Urinary bladder (tissue), 4 donors: Measurements from ENCODE around the gene RGS12. TPM values are rescaled to one million over a fixed set of nuclear protein-coding genes. Genes with fewer than 3 reads are reported as not detected.

Experiments used
- DNase-seq: peaks from one replicate; pipeline ENCODE4 v3.0.0-alpha.2; 2015; ENCODE audit errors: extremely low spot score
- H3K27ac ChIP-seq: one replicate; pipeline ENCODE4 v1.5.1; 2013; ENCODE audit warnings: low read depth, mild to moderate bottlenecking, moderate library complexity
- H3K36me3 ChIP-seq: one replicate; pipeline ENCODE4 v1.6.1; 2013; ENCODE audit warnings: mild to moderate bottlenecking, moderate library complexity; ENCODE audit not compliant: insufficient read depth
- H3K4me1 ChIP-seq: one replicate; pipeline ENCODE4 v1.6.1; 2013; ENCODE audit warnings: mild to moderate bottlenecking, moderate library complexity; ENCODE audit not compliant: insufficient read depth
- H3K4me3 ChIP-seq: one replicate; pipeline ENCODE4 v1.5.1; 2013; ENCODE audit warnings: low read depth, low read length
- WGBS: extraction: QIAGEN DNeasy Blood & Tissue Kit; methylation state at CpG from one replicate; pipeline ENCODE4 v1.1.7; 2013; 5-methylcytosine and 5-hydroxymethylcytosine counted together
- polyA plus RNA-seq: library from polyadenylated mRNA; stranded (reverse); fragments of 200-250 nt; gene quantifications from one replicate; pipeline ENCODE4 v1.2.3, GENCODE V29; 2013
- total RNA-seq: library from RNA; depleted of rRNA; stranded (reverse); fragments of >200 nt; gene quantifications from one replicate; pipeline ENCODE4 v1.2.3, GENCODE V29; 2014
- donor health status: healthy with polysubstance abuse.
- donor health status: healthy.

The RGS12 gene, protein sequence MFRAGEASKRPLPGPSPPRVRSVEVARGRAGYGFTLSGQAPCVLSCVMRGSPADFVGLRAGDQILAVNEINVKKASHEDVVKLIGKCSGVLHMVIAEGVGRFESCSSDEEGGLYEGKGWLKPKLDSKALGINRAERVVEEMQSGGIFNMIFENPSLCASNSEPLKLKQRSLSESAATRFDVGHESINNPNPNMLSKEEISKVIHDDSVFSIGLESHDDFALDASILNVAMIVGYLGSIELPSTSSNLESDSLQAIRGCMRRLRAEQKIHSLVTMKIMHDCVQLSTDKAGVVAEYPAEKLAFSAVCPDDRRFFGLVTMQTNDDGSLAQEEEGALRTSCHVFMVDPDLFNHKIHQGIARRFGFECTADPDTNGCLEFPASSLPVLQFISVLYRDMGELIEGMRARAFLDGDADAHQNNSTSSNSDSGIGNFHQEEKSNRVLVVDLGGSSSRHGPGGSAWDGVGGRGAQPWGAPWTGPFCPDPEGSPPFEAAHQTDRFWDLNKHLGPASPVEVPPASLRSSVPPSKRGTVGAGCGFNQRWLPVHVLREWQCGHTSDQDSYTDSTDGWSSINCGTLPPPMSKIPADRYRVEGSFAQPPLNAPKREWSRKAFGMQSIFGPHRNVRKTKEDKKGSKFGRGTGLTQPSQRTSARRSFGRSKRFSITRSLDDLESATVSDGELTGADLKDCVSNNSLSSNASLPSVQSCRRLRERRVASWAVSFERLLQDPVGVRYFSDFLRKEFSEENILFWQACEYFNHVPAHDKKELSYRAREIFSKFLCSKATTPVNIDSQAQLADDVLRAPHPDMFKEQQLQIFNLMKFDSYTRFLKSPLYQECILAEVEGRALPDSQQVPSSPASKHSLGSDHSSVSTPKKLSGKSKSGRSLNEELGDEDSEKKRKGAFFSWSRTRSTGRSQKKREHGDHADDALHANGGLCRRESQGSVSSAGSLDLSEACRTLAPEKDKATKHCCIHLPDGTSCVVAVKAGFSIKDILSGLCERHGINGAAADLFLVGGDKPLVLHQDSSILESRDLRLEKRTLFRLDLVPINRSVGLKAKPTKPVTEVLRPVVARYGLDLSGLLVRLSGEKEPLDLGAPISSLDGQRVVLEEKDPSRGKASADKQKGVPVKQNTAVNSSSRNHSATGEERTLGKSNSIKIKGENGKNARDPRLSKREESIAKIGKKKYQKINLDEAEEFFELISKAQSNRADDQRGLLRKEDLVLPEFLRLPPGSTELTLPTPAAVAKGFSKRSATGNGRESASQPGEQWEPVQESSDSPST (N-terminal part only)
- total RNA-seq (51.6 TPM), polyA plus RNA-seq (28.4 TPM)

DNA sequence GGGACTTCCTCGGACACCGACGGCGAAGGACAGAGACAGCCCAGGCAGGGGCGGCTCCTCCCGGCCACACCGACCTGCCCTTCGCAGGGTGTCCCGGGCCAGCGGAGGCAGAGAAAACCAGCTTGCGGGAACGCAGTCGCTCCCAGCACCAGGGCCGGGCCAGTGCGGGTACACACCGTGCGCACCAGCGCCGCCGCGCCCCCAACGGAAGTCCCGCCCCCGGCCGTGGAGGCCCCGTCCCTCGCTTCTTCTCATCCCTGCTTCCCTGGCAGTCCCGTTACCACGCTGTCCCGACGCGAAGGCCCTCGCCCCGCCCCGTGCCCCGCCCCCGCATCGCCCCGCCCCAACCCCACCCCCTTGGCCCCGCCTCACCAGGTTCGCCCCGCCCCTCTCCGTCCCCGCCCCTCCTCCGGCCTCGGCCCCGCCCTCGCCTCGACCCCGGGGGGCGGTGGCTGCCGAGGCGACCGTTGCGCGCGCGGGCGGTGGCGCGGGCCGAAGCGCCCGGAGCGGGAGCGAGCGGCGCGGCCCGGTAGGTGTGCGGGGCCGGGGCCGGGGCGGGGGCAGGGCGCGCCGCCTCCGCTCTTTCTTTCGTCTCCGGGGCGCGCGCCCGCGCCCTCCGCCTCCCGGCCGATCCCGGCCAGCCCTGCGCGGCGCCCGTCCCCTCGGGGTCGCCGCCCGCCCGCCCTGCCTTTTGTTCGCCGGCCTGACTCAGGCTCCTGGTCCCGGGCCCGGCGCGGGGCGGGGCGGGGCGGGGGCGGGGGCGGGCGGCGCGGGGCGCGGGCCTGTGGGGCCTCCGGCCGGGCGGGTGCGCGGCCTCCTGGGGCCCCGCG lies at the start of gene RGS12:
RGS12 (plus strand) TSS at position 451 of the 830 bp plus-strand sequence. CDS start 23,150 bp downstream, outside the sequence.
- peak within 1 kb of the TSS; percentile 90 for H3K27ac ChIP-seq
- peaks cover 1% of the 10 kb centered on the region for H3K4me1 ChIP-seq
- WGBS = under 1% methylated on average over 115 of the region's 121 CpGs
- H3K36me3 ChIP-seq = no peaks in the 10 kb centered on the region
- peak within 1 kb of the TSS; percentile 69 for H3K4me3 ChIP-seq
- DNase-seq = peak; percentile 82

DNA sequence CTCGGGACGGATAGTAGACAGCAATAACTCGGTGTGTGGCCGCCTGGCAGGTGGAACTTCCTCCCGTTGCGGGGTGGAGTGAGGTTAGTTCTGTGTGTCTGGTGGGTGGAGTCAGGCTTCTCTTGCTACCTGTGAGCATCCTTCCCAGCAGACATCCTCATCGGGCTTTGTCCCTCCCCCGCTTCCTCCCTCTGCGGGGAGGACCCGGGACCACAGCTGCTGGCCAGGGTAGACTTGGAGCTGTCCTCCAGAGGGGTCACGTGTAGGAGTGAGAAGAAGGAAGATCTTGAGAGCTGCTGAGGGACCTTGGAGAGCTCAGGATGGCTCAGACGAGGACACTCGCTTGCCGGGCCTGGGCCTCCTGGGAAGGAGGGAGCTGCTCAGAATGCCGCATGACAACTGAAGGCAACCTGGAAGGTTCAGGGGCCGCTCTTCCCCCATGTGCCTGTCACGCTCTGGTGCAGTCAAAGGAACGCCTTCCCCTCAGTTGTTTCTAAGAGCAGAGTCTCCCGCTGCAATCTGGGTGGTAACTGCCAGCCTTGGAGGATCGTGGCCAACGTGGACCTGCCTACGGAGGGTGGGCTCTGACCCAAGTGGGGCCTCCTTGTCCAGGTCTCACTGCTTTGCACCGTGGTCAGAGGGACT lies 49.6 kb upstream of the RGS12 start:
- no peak for DNase-seq
- H3K4me3 ChIP-seq = no peak overlapping the region
- H3K36me3 ChIP-seq = no peaks in the 10 kb centered on the region
- no peaks in the 10 kb centered on the region for H3K4me1 ChIP-seq
- 73% methylated on average over 23 of the region's 23 CpGs for WGBS
- H3K27ac ChIP-seq = no peak overlapping the region

DNA sequence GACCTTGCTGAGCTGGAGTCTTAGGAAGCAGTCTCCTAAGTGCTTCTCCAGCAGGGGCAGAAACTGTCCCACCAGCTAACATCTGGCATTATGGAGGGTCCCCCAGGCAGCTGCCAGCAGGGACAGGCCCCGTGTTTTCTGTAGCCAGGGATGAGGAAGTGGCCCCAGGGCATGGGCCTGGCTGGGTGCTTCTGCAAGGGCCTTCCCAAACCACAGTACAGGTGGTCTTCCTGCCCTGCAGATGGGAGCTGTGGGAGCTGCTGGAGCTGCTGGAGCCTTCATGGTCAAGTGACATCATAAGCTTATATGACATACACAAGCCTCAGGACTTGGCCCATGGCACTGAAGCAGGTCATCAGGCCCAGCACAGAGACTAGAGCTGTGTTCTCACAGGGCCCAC lies 48.8 kb upstream of the RGS12 start:
- no peak overlapping the region for H3K27ac ChIP-seq
- 74% methylated on average over 1 of the region's 1 CpG for WGBS
- no peak overlapping the region for H3K4me3 ChIP-seq
- DNase-seq = no peak
- no peaks in the 10 kb centered on the region for H3K36me3 ChIP-seq
- H3K4me1 ChIP-seq = no peaks in the 10 kb centered on the region

DNA sequence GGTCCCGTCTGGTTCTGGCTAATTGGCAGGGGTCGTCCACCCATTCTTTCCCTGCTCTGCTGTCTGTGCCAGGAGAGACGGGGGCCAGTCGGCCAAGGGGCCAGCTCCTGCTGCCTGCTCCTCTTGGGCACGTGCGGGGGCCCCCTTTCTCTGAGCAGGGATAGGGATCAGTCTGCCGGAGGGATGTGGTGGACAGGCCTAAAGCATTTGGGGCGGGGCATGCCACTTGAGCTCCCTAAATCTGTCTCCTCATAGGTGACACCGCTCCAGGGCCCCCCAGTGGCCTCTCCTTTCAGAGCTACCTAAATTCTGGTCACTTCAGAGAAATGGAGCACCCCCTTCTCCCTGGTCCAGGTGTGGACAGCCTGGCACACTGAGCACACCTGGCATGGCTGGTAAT lies 48.1 kb upstream of the RGS12 start:
- WGBS = 89% methylated on average over 9 of the region's 9 CpGs
- H3K27ac ChIP-seq = no peak overlapping the region
- H3K36me3 ChIP-seq = no peaks in the 10 kb centered on the region
- no peak for DNase-seq
- H3K4me1 ChIP-seq = no peaks in the 10 kb centered on the region
- no peak overlapping the region for H3K4me3 ChIP-seq

DNA sequence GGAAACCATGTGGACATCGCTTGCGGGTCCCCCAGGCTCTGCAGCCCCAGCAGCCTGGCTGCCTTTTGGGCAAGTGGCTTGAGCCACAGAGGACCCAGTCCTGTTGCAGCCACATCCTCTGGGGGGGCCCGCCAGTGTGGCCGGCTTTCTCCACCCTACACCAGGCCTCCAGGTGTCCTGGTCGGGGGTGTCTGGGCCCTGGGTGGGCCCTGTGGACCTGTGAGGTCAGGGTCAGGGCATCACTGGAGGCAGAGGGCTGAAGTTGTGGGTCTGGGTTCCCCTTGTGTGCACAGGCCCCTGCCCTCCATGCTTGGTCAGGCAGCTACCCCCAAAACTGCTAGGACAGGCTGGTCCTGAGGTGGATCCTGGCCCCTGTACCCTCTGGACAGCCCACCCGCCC lies 47.1 kb upstream of the RGS12 start:
- Histone ChIP-seq H3K27ac (no peak overlapping the region), H3K4me1 (no peaks in the 10 kb centered on the region), H3K36me3 (no peaks in the 10 kb centered on the region), H3K4me3 (no peak overlapping the region)
- DNase-seq = no peak
- WGBS = 93% methylated on average over 6 of the region's 6 CpGs

DNA sequence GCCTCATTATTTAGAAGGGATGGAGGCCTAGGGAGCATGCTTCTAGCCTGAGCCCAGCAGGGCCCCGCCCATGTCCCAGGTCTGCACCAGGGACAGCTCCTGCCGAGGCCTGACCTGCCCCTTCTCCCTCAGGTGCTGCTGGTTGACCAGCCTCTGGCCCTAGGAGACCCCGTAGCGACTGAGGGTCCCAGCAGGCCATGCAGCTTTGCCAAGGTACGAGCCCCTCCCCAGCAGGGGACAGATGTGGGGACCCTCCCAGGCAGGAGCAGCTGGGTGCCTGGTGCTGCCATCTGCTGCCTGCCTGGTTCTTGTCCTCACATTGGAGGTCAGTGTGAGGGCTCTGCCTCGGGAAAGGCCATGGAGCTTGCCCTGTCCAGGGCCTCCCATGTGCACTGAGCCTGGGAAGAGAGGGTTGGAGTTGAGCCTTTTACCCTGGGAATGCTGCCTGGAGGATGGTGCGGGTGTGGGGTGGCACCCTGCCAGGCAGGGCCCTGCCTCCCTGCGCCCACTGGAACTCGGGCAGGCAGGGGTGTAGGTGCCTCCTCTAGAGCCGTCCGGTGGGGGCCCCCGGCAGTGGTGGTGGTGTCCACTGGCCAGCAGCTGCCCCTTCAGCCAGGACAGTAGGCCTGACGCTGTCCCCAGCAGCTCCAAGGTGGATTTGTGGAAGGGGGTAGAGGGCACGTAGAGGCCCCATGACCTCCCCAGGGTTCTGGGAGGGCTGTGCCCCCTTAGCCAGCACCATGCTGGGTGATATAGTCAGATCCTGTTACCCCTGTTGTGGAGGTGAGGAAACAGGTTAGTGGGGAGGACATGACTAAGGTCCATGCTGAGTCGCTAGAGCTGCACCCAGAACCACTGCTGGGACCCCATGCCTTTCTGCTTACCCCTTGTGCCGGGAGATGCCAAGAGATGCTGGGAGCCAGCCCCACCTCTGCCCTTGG lies 46.1 kb upstream of the RGS12 start:
- Histone ChIP-seq H3K4me3 (no peak overlapping the region), H3K27ac (no peak overlapping the region), H3K36me3 (no peaks in the 10 kb centered on the region), H3K4me1 (no peaks in the 10 kb centered on the region)
- WGBS = 77% methylated on average over 16 of the region's 16 CpGs
- no peak for DNase-seq

DNA sequence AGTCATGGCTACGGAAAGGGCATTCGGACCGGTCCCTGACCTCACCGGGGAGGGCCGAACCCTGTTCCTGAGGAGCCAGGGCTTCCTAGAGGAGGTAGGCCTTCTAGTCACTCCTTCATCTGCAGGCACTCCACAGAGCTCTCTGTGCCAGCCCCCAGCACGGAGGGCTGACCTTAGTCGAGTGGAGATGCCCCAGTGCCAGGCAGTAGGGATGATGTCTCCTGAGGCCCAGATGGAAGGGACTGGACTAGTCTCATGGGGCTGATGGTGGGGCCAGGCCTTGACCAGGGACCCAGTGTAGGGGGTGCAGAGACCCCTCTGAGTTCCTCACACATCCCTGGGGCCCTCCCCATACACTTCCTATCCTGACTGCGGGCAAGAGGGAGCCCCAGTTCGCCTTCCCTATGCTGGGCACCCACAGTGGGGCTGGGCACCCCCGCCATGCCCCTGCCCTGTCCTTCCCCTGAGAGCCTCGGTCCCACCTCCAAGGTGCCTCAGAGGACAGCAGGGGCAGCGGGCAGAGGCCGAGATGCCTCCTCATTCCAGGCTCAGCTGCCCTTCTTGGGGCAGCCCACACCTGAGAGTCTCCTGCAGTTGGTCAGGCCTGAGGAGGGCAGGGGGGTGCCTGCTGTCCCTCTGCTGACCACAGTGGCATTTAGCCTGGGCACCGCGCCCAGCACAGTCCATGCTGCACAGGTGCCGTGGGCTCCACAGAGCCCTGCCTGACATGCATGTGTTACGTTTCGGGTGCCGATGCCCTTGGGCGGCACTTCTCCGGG lies 45.2 kb upstream of the RGS12 start:
- WGBS = 96% methylated on average over 21 of the region's 21 CpGs
- no peak for DNase-seq

DNA sequence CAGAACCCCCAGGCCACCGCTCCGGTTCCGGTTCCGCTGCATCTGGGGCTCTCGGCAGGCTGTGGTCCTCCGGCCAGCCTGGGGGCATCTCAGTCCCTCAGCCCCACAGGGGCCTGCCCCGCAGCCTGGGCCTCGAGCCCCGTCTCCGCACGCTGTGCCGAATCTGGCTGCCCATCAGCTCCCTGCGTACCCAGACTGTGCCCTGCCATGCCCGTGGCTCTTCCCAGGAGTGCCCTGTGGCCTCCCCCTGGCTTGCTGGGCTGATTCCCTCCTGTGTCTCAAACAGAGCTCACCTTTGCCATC lies 44.7 kb upstream of the RGS12 start:
- H3K4me3 ChIP-seq = no peak overlapping the region
- H3K27ac ChIP-seq = no peak overlapping the region
- H3K36me3 ChIP-seq = no peaks in the 10 kb centered on the region
- WGBS = 93% methylated on average over 14 of the region's 14 CpGs
- DNase-seq = no peak
- no peaks in the 10 kb centered on the region for H3K4me1 ChIP-seq

More for the DNA sequence above, 45.2 kb upstream of the RGS12 start:
- Histone ChIP-seq H3K36me3 (no peaks in the 10 kb centered on the region), H3K4me3 (no peak overlapping the region), H3K27ac (no peak overlapping the region), H3K4me1 (no peaks in the 10 kb centered on the region)

DNA sequence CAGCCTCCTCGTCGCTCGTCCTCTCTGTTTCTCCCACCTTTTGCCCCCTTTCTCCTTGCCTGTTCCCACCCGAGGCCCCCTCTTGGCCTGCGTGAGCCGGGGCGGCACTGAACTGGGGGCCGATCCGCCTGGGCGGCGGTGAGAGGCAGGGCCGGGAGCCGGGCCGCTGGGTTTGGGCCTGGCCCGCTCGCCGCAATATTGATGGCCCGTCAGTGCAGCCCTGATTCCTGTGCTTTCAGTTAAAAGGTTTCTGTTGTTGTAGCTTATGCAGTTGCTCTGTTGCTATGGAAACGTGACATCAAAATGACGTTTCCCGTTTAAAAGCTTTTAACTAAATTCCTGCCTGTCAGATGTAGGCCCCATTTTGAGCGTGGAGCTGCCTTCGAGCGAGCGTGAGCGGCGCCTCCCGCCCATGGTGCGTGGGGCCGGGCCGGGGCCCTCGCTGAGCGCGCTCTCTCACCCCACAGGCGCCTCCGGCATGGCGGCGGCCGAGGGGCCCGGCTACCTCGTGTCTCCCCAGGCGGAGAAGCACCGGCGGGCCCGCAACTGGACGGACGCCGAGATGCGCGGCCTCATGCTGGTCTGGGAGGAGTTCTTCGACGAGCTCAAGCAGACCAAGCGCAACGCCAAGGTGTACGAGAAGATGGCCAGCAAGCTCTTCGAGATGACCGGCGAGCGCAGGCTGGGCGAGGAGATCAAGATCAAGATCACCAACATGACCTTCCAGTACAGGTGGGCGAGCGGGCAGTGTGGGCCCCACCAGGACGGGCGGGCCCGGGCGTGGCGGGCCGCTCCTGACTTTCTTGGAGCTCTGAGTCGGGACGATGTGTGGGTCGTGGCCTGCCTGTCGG lies 43.8 kb upstream of the RGS12 start, which contains the start of gene MSANTD1:
MSANTD1 (plus strand) TSS at position 349 of the 851 bp plus-strand sequence; CDS start at position 413, 64 bp downstream.
- no peaks in the 10 kb centered on the region for H3K36me3 ChIP-seq
- 86% methylated on average over 72 of the region's 72 CpGs for WGBS
- H3K4me1 ChIP-seq = no peaks in the 10 kb centered on the region
- no peak within 1 kb of the TSS for H3K4me3 ChIP-seq
- DNase-seq = peak; percentile 66
- no peak within 1 kb of the TSS for H3K27ac ChIP-seq

DNA sequence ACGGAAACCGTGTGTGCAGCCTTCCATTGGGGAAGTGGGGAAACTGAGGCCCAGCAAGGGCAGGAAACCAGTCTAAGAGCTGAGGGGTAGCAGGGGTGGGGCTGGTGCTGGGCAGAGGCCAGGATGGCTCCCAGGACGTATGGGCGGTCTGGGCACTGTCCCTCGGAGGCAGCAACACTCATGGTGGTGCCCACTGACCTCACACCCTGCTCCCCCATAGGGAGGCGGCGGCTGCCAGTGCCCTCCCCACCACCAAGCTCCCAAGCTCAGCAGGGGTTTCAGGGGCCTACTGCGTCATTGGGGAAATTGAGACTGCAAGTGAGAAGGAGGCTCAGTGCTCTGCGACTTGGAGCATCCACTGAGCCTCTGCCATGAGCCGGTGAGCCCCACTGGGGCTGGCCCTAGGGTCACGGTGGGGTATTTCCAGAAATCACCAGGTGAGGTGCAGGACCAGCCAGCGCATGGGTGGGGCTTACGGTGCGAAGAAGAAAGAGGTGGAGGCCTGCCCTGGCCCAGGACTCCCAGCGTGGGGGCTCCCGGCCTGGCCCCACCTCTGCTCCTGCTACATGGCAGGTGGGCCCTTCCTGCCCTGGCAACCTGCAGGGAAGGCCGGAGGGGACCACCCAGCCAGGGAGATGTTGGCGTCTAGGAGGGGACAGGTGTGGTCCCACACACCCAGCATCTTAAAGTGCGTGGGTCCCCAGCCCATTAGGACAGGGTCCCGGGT lies 42.9 kb upstream of the RGS12 start:
- Histone ChIP-seq H3K4me3 (no peak overlapping the region), H3K36me3 (no peaks in the 10 kb centered on the region), H3K27ac (no peak overlapping the region), H3K4me1 (no peaks in the 10 kb centered on the region)
- whole genome bisulfite sequencing = 96% methylated on average over 20 of the region's 20 CpGs
- DNase-seq = no peak
